ENCODE results near the gene BAHCC1. TPM values are rescaled to one million over a fixed set of nuclear protein-coding genes. Genes with fewer than 3 reads are reported as not detected.

Gene BAHCC1
- total and polyA plus RNA-seq, 10 of the 15 experiments (the other 5 are each of a cell fraction or from before 2014, with no cell fraction given) = 0.03 to 0.14 (median 0.11) TPM; not detected in 6

DNA sequence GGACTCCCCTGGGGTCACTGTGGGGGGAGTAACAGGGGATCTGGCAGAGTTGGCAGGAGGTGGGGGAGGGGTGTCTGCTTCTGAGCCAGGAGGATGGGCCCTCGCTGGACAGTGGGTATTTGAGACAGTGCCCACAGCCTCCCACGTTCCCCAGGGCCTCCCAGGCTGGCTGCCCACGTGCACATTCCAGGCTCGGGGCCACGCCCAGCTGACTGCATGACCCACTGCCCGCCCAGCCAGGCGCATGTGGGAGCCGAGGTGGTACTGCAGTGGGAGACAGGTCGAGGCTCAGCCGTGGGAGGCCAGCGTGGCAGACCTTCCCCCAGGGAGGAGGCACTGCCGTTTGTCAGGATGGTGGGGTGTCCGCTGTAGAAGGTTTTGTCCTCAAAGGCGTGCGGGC is 38.8 kb downstream of the BAHCC1 start (continued):
- no peak for TF ChIP-seq RAD21 (IDR thresholded peaks at IDR 0.05; ENCODE audit: insufficient read depth, low read depth, low read length)
- TF ChIP-seq, protein P1, sequence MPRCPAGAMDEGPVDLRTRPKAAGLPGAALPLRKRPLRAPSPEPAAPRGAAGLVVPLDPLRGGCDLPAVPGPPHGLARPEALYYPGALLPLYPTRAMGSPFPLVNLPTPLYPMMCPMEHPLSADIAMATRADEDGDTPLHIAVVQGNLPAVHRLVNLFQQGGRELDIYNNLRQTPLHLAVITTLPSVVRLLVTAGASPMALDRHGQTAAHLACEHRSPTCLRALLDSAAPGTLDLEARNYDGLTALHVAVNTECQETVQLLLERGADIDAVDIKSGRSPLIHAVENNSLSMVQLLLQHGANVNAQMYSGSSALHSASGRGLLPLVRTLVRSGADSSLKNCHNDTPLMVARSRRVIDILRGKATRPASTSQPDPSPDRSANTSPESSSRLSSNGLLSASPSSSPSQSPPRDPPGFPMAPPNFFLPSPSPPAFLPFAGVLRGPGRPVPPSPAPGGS (IDR thresholded peaks at IDR 0.05; ENCODE audit: borderline replicate concordance, insufficient read depth, low read depth, low read length, poor library complexity, severe bottlenecking) = no peak

DNA sequence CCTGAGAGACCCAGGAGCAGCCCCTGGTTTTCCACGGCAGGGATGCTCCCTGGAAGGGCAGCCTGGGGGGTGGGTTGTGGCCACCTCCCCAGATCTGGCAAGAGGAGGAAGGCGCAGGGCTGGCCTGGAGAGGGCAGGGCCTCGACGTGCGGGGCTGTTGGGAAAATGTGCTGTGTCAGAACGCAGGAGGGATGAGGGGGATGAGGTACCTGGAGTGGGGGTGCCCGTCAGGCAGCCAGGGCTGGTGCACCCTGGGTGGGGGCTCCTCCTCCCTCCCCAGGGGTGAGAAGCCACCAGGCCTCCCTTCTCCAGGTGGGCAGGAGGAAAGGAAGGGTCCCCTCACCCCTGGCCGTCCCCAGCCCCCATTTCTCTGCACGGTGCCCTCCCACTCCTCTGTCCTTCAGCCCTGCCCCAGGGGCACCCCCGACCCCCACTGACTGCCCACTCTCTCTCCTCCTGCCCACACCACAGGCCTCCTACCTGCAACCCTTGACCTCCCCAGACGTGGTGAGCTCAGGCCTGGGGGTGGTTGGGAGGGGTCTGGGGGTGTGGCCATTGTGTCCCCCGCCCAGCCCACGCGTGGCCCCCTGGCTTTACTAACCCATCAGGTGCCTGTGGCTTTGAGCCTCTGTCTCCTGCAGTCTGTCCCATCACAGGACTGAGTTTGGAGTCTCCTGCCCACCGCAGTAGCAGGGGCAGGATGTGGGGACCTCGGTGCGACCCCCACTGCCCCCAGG is 39.6 kb downstream of the BAHCC1 start:
- Histone ChIP-seq H4K20me1 (ENCODE audit: control insufficient read depth, insufficient read depth) (no peaks in the 10 kb centered on the region), H3K27ac (ENCODE audit: control insufficient read depth, insufficient read depth) (no peak overlapping the region), H3K4me2 (ENCODE audit: control insufficient read depth, insufficient read depth) (no peak overlapping the region), H3K9ac (ENCODE audit: control insufficient read depth, insufficient read depth, low read length) (no peak overlapping the region), H3K4me3 (no peak overlapping the region), H3K79me2 (ENCODE audit: control insufficient read depth, insufficient read depth, low read length) (no peaks in the 10 kb centered on the region), H3K4me1 (ENCODE audit: control insufficient read depth, insufficient read depth, low read length) (no peaks in the 10 kb centered on the region), H2AFZ (ENCODE audit: control insufficient read depth, low read depth, low read length) (no peak overlapping the region), H3K36me3 (ENCODE audit: control insufficient read depth in 2 of 2, insufficient read depth in 2 of 2, low read length in 1 of 2) (no peaks in the 10 kb centered on the region), H3K9me3 (replicated peaks; ENCODE audit: control insufficient read depth, insufficient read depth, low read length) (no peaks in the 10 kb centered on the region), H3K27me3 (replicated peaks in 1 of 2; ENCODE audit: control insufficient read depth in 2 of 2, insufficient read depth in 2 of 2, low read length in 1 of 2) (no peaks in the 10 kb centered on the region; a peak in 1 of 4 replicates)
- FAIRE-seq (no peak), DNase-seq (ENCODE audit: low read depth, low spot score) (no peak), ATAC-seq (no peak)
- ChIA-PET RAD21 (ENCODE audit: unreplicated experiment) (no interaction called here), CTCF (interaction anchor here (0.6 kb wide), 1 partner anchor 291 kb away, joined by 3 read pairs; no protein-coding TSS in a partner anchor), POLR2A (no interaction called here), SMC1A (ENCODE audit: uncharacterized antibody, unreplicated experiment) (no interaction called here)
- in situ Hi-C loops (cut with MboI) = no loop called here
- 13% methylated on average over 15 of the region's 17 CpGs for WGBS (ENCODE audit: insufficient coverage, insufficient replicate concordance, low lambda C conversion rate, missing lambda C conversion rate)
- TF ChIP-seq SUPT20H (IDR thresholded peaks at IDR 0.05; ENCODE audit: borderline replicate concordance, control insufficient read depth, low read depth, low read length) = no peak
- intact Hi-C loops (cut with micrococcal nuclease; ENCODE audit: unreplicated experiment) = no loop called here
- BruUV-seq (replicated peaks) = no TSS peak
